SK-N-DZ (cell line): Measurements from ENCODE around the gene ARID1A.

ENCODE experiments used
- DNase-seq: peaks from one replicate; pipeline ENCODE4 v3.0.0-alpha.2; 2015; ENCODE audit warnings: low spot score

ARID1A gene

DNA sequence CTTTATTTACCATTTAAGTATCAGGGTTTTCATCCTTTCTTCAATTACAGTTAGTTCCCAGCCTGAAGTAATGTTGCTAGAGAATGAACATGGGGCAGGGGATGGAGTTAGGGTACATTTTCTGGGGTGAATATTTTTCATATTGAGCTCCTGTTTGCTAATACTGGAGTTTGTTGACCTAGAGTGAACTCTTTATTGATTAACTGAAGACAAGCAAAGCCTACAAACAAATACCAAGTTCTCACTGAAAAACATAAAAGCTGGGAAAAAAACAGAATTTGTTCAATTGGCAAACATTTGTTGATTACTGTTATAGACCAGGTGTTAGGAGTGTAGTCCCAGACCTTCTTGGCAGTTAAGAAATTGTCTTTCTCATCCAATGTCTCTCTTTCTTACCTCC is 63.7 kb downstream of the ARID1A start:
- DNase-seq, result no peak

DNA sequence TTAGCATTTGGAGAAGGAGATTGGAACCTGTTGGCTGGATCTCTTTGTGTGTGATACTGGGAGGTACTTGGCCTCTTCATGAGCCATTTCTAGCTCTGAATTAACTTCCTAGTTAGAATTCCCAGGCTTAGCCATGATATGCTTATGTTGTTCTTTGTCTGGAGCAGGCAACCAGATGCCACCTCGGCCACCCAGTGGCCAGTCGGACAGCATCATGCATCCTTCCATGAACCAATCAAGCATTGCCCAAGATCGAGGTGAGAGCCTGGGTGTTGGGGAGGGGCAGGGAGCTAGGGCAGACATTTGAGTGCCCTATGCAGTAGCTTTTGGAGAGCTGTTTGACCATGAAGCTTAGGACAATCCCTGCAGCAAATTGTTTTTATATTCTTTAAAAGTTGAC is 65.4 kb downstream of the ARID1A start:
- DNase-seq, result no peak

DNA sequence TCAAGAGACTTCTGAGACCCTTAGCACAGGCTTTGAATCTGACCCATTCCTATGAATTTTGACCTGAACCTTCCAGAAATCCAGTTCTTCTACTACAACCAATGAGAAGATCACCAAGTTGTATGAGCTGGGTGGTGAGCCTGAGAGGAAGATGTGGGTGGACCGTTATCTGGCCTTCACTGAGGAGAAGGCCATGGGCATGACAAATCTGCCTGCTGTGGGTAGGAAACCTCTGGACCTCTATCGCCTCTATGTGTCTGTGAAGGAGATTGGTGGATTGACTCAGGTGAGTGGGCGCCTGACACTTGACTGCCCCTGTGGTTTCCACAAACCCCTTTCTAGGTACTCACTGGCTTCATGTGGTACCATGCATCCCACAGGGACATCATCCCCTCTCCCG is 71.9 kb downstream of the ARID1A start:
- no peak for DNase-seq

DNA sequence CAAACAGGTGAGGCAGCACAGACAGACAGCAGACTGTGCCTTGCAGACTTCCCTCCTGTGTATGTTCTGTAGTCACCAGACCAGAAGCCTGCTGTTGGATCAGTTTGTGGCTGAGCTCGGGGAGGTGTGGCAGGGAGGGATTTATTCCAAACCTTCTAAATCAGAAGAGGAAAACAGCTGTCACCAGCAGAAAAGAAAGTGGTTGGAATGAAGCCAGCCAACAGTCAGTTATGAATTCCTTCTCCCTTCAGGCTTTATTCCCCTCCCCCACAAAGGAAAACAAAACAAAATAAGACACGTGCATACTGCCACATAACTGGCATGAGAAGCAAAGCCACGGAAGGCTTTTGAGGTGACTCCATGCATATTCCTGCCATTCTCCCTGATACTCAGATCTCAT is 72.9 kb downstream of the ARID1A start:
- no peak for DNase-seq

DNA sequence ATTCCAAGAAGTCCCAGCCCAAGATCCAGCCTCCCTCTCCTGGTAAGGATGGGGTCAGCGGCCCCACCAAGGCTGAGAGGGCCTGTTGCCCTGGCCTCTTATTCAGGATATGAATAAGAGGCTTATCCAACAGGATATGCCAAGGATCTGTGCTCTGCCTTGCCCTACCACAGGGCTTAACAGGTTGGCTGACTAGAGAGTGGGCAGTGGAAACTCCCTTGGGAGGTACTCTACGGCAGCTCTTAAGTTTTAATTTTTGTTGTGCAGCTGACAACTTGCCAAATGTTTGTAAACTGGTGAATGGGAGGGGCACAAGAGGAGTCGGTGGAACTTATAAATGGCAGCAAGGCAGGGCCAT is 75.4 kb downstream of the ARID1A start:
- DNase-seq, result no peak

DNA sequence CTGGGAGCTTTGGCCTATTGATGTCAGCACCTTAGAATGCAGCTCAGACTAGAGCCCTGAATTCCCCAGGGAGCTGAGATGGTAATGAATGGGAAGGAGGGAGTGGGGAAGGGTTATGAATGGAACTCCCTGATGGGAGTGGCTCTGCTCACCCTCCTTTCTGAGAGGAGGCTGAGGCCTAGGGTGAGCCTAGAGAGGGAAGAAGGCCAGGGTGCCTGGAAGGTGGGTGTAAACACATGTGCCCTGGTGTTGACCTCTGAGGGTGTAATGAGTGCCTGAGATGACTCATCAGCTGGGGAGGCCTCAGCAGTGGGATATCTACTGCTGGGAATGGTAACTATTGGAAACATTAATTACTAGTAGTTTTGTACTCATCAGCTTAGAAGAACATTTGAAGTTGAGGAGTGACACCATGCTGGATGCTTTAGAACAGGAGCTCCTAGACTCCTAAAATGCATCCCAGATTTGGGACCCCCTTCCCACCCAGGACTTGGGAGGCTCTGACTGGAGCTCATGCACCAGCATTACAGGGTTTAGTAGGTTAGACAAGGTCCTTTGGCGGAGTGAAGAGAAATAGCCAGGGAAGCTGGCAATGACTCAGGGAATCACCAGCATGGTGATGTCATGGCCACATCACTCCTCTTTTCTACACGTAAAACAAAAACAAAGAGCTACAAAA is 76.0 kb downstream of the ARID1A start:
- DNase-seq, result no peak

DNA sequence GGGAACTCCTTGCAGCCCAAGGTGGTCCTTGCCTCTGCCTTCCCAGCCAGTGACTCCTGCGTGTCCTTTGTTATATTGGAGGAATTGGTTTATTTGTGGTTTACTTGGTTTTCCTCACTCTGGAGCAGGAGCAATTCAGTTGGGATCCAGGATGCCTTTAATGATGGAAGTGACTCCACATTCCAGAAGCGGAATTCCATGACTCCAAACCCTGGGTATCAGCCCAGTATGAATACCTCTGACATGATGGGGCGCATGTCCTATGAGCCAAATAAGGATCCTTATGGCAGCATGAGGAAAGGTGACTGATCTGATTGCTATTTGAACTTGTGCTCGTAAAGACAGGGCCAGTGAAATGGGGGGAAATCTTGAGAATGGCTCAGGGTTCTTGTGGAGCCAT is 76.9 kb downstream of the ARID1A start:
- no peak for DNase-seq

DNA sequence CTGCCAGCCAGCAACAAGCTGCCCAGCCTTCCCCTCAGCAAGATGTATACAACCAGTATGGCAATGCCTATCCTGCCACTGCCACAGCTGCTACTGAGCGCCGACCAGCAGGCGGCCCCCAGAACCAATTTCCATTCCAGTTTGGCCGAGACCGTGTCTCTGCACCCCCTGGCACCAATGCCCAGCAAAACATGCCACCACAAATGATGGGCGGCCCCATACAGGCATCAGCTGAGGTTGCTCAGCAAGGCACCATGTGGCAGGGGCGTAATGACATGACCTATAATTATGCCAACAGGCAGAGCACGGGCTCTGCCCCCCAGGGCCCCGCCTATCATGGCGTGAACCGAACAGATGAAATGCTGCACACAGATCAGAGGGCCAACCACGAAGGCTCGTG is 78.6 kb downstream of the ARID1A start:
- DNase-seq, result no peak

DNA sequence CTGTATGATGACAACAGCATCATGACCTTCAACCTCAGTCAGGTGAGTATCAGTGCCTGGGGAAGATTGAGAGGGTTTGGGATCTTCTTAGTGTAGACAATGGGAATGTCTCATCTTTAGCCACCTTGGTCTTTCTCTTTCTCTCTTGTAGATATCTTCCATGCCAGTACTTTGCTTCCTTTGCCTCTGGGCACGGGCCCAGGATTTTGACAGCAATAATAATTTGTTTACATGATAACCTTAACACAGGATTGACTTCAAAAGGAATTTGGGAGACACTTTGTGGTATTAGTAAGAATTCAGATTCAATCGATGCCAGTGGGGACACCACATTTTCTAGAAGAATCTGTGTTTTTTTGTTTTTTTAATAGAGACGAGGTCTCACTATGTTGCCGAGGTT is 79.9 kb downstream of the ARID1A start:
- no peak for DNase-seq

DNA sequence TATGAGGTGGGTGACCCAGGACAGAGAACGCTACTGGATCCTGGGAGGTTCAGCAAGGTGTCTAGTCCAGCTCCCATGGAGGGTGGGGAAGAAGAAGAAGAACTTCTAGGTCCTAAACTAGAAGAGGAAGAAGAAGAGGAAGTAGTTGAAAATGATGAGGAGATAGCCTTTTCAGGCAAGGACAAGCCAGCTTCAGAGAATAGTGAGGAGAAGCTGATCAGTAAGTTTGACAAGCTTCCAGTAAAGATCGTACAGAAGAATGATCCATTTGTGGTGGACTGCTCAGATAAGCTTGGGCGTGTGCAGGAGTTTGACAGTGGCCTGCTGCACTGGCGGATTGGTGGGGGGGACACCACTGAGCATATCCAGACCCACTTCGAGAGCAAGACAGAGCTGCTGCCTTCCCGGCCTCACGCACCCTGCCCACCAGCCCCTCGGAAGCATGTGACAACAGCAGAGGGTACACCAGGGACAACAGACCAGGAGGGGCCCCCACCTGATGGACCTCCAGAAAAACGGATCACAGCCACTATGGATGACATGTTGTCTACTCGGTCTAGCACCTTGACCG is 83.4 kb downstream of the ARID1A start:
- no peak for DNase-seq

DNA sequence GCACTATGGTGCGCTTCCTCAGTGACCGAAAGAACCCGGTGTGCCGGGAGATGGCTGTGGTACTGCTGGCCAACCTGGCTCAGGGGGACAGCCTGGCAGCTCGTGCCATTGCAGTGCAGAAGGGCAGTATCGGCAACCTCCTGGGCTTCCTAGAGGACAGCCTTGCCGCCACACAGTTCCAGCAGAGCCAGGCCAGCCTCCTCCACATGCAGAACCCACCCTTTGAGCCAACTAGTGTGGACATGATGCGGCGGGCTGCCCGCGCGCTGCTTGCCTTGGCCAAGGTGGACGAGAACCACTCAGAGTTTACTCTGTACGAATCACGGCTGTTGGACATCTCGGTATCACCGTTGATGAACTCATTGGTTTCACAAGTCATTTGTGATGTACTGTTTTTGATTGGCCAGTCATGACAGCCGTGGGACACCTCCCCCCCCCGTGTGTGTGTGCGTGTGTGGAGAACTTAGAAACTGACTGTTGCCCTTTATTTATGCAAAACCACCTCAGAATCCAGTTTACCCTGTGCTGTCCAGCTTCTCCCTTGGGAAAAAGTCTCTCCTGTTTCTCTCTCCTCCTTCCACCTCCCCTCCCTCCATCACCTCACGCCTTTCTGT is 84.6 kb downstream of the ARID1A start:
- DNase-seq, result no peak

DNA sequence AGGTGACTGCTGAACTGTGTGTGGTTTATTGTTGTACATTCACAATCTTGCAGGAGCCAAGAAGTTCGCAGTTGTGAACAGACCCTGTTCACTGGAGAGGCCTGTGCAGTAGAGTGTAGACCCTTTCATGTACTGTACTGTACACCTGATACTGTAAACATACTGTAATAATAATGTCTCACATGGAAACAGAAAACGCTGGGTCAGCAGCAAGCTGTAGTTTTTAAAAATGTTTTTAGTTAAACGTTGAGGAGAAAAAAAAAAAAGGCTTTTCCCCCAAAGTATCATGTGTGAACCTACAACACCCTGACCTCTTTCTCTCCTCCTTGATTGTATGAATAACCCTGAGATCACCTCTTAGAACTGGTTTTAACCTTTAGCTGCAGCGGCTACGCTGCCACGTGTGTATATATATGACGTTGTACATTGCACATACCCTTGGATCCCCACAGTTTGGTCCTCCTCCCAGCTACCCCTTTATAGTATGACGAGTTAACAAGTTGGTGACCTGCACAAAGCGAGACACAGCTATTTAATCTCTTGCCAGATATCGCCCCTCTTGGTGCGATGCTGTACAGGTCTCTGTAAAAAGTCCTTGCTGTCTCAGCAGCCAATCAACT is 85.5 kb downstream of the ARID1A start:
- DNase-seq, result no peak

DNA sequence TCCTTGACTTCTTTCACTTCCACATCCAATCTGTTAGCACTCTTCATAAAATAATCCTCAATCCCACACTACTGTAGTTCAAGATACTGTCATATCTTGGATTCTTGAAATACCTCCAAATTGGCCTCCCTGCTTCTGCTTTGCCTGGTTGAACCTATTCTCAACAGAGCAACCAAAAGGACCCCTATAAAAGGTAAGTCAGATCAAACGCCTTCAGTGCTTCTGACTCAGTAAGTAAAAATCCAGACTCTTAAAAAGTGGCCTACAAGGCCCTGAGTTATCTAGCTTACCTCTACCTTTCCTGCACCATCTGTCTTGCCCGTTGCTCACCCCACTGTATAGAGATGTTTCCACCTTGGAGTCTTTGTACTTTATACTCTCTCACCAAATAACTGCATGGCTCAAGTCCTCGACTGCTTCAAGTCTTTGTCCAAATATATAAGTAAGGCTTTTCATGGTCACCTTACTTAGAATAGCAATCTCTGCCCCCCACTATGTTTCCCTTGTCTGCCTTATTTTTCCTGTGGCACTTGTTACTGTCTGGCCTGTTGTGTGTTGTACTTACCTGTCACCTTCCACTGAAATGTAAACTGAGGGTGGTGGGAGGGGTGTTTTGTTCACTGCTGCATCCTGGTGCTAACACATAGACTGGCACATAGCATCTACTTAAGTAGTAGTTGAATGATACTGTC is 86.9 kb downstream of the ARID1A start:
- DNase-seq, result no peak

DNA sequence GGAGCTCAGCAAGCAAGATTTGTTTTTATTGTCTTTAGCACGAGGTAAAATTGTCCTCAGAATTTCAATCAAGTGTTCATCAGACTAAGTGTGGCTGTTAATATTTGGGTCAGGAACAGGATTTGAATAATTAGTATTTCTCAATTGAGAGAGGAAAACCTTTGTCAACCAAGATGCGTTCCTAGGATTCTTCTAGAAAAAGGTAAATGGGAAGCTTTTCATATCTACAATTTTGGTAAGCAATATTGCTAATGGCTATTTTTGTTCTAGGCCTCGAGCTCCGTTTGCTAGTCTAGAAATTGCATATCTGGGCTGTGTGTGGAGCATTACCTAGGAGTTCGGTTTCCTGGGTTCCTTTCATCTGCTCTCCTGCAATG is 87.8 kb downstream of the ARID1A start:
- no peak for DNase-seq

DNA sequence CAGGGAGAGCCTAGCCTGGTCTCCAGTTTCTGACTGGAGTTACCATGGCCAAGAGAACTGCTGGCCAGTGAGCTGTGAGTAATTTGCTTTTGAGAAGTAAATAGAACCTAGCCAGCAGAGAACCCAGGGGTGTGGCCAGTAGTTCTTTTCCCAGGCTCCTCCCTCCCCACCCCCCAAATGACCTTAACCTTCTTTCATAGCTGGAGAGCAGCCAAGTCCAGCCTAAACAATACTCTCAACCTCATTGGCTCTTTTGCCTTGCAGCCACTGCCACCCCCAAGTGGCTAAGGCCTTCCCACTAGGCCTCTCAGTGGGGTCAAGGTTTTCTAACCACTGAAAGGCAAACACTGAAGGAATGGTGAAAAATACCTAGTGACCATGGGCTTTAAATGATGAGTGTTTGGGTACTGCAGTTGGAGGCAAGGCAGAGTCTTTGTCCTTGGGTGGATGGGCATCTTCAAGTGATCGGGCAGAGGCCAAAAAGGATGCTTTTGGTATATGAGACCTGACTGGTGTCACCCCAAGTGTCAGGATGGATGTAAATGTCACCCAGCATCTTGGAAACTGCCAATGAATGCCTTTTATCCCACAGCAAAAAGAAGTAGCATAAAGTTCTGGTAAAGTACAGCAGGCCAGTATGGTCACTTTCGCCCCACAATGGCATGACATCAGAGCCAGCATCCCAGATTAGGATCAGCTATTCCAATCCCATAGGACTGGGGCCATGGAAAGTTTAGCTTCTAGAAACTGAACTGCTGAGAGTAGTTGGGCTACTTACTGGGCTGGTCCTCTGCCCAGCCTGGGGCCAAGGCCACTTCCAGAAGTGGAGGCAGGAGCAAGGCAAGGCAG is 88.4 kb downstream of the ARID1A start:
- no peak for DNase-seq

DNA sequence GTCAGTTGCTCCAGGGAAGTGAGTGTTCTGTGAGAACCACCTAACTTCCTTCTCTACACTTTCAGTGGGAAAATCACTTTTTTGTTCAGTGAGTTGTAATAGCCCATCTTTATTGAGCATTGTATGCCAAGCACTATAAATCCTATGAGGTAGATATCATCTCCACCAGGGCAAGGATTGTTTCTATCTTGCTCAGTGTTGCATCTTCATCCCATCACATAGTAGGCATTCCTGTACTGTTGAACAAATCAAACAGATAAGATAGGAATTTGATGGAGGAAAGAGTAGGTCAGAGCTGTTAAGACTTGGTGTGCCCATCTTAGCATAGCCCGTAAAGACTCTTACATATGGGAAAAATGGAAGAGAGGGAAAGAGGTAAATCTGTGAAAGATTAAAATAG is 89.1 kb downstream of the ARID1A start:
- no peak for DNase-seq

DNA sequence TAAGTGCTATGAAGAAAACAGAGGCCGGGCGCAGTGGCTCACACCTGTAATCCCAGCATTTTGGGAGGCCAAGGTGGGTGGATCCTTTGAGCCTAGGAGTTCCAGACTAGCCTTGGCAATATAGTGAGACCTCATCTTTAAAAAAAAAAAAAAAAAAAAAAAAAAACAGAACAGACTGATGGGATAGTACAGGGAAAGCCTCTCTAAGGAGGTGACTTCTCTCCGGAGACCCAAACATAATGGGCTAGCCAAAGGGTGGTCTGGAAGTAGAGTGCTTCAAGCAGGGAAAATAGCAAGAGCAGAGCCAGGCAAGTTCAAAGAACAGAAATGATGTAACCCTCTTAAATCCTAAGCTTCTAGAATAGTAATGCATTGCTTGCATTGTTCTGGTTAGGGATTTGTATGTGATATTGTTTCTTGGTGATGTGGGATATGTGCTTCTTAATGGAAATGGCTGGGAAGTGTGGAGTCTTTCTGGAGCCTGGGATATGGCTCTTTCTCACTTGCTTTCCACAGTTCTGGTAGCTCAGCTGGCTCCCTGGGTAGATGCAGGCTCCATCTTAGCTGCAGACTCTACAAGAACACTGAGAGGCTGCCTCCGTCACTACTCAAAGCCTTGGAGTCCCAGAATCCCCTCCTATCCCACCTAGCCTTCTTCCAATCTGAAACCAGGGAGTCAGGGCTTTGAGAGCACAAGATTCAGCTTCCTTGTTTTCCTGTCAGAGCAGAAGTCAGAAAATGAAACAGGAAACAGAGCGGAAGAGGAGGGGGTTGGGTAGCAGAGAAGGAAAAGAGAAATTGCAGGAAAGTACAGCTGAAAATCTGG is 90.0 kb downstream of the ARID1A start:
- peak; percentile 39 for DNase-seq

DNA sequence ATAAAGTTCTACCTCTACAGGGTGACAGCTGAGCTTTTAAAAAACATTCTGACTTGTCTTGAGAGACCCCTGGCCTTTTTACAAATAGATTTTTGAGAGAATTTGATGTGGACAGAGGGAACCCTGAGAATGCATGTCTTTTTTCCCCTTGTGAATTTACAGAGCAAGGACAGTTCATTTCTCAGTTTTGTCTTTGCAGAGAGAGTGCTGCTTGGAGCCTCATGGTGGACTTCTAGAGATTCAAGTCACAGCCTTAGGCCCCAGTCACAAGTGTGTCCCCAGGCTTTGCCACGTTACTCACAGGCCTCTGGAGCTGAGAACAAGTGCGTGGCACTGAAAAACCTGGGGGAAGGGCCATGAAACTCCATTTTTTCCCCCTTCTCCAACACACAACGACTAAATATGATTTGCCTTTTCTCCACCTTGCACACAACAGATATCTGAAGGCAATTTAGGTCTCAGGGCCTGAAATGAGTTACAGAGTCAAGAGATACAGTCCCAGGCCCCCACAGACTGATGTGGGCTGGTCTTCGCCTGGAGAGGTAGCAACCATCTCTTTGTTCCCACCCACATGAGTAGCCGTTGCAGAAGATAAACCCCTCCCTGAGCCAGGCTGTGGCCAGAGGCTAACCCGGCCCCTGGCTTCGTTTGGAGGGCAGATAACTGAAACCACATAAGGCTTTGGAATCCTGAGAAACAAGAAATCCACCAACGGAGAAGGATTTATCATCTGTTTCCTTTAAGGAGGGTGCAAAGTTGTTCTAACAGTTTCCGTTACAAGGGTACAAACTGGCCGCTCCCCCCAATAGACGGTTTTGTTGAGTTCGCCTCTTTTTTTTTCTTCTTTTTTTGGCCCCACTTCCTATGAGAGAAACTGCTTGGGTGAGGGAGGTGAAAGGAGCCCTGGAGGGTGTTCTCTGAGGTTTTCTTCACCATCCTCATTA is 90.9 kb downstream of the ARID1A start:
- peak; percentile 76 for DNase-seq

DNA sequence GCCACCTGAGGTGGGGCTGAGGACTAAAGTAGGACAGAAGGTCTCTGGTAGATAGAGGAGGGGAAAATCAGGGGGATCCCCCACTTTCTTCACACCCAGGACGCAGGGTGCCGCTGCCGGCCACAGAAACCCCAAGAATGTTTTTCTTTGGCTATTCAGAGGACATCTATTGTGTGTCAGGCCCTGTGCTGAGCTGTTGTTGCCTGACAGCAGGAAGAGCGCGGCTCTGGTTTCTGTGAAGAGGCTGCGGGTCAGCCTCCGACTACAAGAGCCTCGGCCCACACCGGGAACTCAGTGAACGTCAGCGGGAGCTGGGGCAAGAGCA is 91.5 kb downstream of the ARID1A start:
- no peak for DNase-seq
